ENCODE measurements around the gene POU2F3. TPM values are rescaled to one million over a fixed set of nuclear protein-coding genes. Genes with fewer than 3 reads are reported as not detected.
A peak's percentile ranks its signal among the peaks of the same experiment; 100 is the strongest.

POU2F3 gene
- total RNA-seq, 3 donors from 2014 or later (not counting 1 experiment from before 2014, with no cell fraction given): not detected

DNA sequence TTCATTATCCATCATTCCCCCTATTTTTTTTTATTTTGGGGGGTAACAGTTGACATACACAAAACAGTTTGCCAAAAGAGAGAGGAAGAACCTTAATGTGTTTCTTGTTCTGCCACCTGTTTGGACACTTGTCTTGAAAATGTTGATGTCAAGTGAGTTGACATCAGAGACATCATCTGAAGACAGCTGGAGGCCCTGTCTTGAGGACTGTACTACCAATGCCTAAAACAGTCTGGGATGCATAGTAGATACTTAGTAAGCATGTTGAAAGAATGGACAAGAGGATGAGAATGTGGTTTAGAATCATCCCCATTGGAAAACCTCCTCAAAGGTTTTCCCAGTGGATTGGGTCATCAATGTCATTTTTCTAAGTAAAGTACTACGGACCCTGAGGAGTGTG, 93.9 kb downstream of the POU2F3 start:
- Histone ChIP-seq H3K36me3 (ENCODE audit: control insufficient read depth, insufficient read depth, low read length) (no peaks in the 10 kb centered on the region), H3K4me1 (ENCODE audit: control insufficient read depth, insufficient read depth, low read length) (peaks cover 16% of the 10 kb centered on the region), H3K27me3 (ENCODE audit: control insufficient read depth, insufficient read depth, low read length) (peaks cover 9% of the 10 kb centered on the region), H3K9me3 (ENCODE audit: control insufficient read depth, insufficient read depth, low read length) (no peaks in the 10 kb centered on the region), H3K27ac (ENCODE audit: low read length) (no peak overlapping the region), H3K4me3 (ENCODE audit: low read length) (no peak overlapping the region)
- WGBS (ENCODE audit: insufficient coverage): 86% methylated on average over 1 of the region's 1 CpG
- TF ChIP-seq, protein P1, sequence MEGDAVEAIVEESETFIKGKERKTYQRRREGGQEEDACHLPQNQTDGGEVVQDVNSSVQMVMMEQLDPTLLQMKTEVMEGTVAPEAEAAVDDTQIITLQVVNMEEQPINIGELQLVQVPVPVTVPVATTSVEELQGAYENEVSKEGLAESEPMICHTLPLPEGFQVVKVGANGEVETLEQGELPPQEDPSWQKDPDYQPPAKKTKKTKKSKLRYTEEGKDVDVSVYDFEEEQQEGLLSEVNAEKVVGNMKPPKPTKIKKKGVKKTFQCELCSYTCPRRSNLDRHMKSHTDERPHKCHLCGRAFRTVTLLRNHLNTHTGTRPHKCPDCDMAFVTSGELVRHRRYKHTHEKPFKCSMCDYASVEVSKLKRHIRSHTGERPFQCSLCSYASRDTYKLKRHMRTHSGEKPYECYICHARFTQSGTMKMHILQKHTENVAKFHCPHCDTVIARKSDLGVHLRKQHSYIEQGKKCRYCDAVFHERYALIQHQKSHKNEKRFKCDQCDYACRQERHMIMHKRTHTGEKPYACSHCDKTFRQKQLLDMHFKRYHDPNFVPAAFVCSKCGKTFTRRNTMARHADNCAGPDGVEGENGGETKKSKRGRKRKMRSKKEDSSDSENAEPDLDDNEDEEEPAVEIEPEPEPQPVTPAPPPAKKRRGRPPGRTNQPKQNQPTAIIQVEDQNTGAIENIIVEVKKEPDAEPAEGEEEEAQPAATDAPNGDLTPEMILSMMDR (IDR thresholded peaks at IDR 0.05): no peak
- no peak for DNase-seq
- Mint-ChIP-seq H3K4me3 (no peak overlapping the region), H3K4me1 (peaks cover 26% of the 10 kb centered on the region in 2 donors), H3K36me3 (no peaks in the 10 kb centered on the region), H3K9me3 (no peaks in the 10 kb centered on the region), H3K27ac (no peak overlapping the region), H3K27me3 (ENCODE audit: low read depth in 2 of 2) (peaks cover 28 to 57% of the 10 kb centered on the region in 2 donors)
- intact Hi-C loops (cut with micrococcal nuclease): loop anchor here (2.0 kb wide), 1 partner anchor 861 kb away; no protein-coding TSS in a partner anchor
- no peak for ATAC-seq

DNA sequence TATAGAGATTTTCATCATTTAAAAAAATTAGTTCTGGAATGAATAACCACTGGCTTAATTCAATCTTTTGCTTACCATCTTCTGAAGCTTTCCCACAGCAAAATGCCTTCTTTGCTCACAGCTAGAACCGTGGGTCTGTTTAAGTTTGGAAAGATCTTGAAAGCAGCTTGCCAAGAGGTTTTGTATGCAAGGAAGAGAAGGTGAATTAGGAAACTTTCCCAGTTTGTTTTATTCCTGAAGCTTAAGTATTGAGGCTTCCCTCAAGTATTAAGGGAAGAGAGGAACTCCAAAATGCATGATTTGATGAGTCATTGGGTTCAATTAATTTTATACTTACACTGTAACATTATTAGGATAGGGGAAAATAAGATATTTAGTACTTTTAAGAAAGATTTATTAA, 94.4 kb downstream of the POU2F3 start:
- H3K4me1 Mint-ChIP-seq: peaks cover 29% of the 10 kb centered on the region in 2 donors
- H3K36me3 Mint-ChIP-seq: no peaks in the 10 kb centered on the region
- Histone ChIP-seq H3K4me1 (ENCODE audit: control insufficient read depth, insufficient read depth, low read length) (peaks cover 16% of the 10 kb centered on the region), H3K27ac (ENCODE audit: low read length) (no peak overlapping the region), H3K36me3 (ENCODE audit: control insufficient read depth, insufficient read depth, low read length) (no peaks in the 10 kb centered on the region), H3K9me3 (ENCODE audit: control insufficient read depth, insufficient read depth, low read length) (no peaks in the 10 kb centered on the region), H3K27me3 (ENCODE audit: control insufficient read depth, insufficient read depth, low read length) (peaks cover 13% of the 10 kb centered on the region), H3K4me3 (ENCODE audit: low read length) (no peak overlapping the region)
- no peak overlapping the region for H3K27ac Mint-ChIP-seq
- H3K9me3 Mint-ChIP-seq: no peaks in the 10 kb centered on the region
- ATAC-seq (no peak), DNase-seq (no peak)
- H3K27me3 Mint-ChIP-seq (ENCODE audit: low read depth in 2 of 2): peaks cover 30 to 61% of the 10 kb centered on the region in 2 donors
- no peak overlapping the region for H3K4me3 Mint-ChIP-seq
- TF ChIP-seq, protein P1 (IDR thresholded peaks at IDR 0.05): no peak
- 56% methylated on average over 1 of the region's 1 CpG for WGBS (ENCODE audit: insufficient coverage)
- intact Hi-C loops (cut with micrococcal nuclease): loop anchor here (2.0 kb wide), 1 partner anchor 860 kb away; no protein-coding TSS in a partner anchor

DNA sequence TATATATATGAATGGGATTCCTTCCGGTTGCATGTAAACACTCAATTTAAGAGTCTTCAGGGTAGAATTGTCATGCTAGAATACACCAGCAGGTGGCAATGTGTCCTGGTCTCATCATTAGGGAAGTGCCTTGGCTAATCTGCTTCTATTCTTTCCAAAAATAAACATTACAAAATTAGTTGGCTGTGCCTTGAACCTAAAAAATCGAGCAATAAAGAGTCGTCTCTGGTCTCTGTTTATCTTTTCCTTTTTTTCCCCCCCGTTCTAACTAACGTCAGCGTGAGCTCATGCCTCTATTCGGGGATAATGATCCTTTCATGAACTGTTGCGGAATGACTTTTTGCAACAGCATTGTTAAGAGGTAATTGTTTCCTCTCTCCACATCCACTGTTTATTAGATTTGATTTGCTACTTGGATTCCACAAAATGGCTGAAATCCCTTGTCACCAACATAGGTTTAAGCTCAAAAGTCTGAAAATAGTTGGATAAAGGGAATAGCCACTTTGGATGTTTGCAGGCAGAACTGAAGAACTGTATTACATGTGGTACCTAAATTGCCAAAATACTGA, 95.0 kb downstream of the POU2F3 start:
- TF ChIP-seq, protein P1 (IDR thresholded peaks at IDR 0.05): peak; percentile 78
- Mint-ChIP-seq H3K27me3 (ENCODE audit: low read depth in 2 of 2) (peaks cover 34 to 64% of the 10 kb centered on the region in 2 donors), H3K4me3 (peak overlapping the region; percentile 87), H3K27ac (peak overlapping the region; percentile 13 to 78), H3K9me3 (no peaks in the 10 kb centered on the region), H3K4me1 (peaks cover 35 to 36% of the 10 kb centered on the region in 2 donors), H3K36me3 (peaks cover 5% of the 10 kb centered on the region)
- peak overlapping the region; percentile 22 for H3K27ac ChIP-seq (ENCODE audit: low read length)
- H3K9me3 ChIP-seq (ENCODE audit: control insufficient read depth, insufficient read depth, low read length): no peaks in the 10 kb centered on the region
- peaks cover 19% of the 10 kb centered on the region for H3K4me1 ChIP-seq (ENCODE audit: control insufficient read depth, insufficient read depth, low read length)
- ATAC-seq (peak; percentile 53 to 65 (median 62)), DNase-seq (peak in 1 of 2 donors; percentile 87)
- intact Hi-C loops (cut with micrococcal nuclease): loop anchor here (2.0 to 5.0 kb wide), 3 partner anchors 132 to 860 kb away; no protein-coding TSS in a partner anchor
- WGBS (ENCODE audit: insufficient coverage): 2% methylated on average over 7 of the region's 8 CpGs
- H3K27me3 ChIP-seq (ENCODE audit: control insufficient read depth, insufficient read depth, low read length): peaks cover 20% of the 10 kb centered on the region
- peak overlapping the region; percentile 11 for H3K4me3 ChIP-seq (ENCODE audit: low read length)
- H3K36me3 ChIP-seq (ENCODE audit: control insufficient read depth, insufficient read depth, low read length): no peaks in the 10 kb centered on the region

Measured in natural killer cell (primary cell).